ENCODE measurements around the gene DCAF5.
"Not testable (repeated sequence)": the region's sequence is repeated elsewhere in the genome, so short reads cannot be mapped to it uniquely, and the experiment has no call there.

The DCAF5 gene

DNA sequence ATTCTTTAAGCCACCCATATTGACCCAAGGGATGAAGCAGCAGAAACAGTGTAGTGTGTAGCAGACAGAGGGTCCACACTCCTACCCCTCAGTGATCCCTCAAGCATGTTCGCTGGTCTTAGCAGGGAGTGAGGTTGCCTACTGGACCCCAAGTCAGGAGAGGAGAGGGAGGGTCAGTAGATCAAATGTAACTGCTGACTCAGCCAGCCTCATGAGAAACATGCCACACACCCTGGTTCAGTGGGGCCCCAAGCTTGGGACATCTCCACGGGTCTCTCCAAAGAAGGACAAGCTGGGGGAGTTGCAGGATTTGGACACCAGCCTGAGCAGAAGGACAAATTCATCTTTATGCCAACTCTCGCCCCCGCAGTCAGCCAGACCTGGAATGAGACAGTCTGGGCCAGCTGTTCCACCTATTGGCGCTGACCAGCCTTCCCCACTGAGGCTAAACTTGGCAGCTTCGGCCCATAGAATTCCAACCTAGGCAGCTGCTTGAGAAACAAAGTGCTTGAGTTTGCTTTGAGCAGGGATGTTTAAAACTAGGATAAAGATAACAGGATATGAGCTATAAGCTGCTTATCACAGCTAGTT, 107.9 kb downstream of the DCAF5 start:
- DNase-seq (ENCODE audit: insufficient read length, low spot score) (no peak), FAIRE-seq (peak; percentile 85)

- no peak for FAIRE-seq
These were observed 108.6 kb downstream of the DCAF5 start for GRCh38 chr14:69044296-69044695.

DNA sequence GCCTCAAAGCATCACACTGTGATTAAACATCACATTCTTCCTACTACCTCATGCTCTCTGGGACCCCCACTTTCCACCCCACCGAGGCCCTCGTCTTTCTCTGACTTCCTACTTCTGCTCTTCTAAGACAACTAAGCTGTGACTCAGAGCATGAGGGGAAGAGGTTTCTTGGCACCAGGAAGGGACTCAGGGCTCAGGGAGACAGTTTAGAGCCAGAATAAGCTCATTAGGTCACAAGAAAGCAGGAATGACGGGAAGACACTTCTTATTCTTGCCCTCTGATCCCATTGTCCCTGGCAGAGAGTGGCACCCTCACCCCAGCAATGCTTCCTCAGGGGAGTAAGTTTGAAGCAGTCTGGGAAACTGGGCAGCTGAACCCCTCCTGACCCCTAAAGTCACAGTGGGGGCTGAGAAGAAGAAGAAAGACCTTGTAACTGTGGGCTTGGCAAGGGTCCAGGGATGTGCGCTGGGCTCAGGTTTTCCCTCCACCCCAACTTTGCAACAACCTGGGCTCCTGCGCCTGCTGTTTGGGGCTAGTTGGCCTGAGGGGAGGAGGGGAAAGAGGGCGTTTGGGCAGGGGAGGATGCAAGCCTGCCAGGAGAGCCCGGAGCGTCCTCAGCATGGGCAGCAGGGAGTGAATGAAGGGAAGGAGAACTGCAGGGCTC, 109.2 kb downstream of the DCAF5 start:
- peak; percentile 60 for DNase-seq (ENCODE audit: insufficient read length, low spot score)
- no peak for FAIRE-seq

More at GRCh38 chr14:69044296-69044695, 108.6 kb downstream of the DCAF5 start:
- DNase-seq (ENCODE audit: insufficient read length, low spot score), result no peak

GRCh38 chr14:69042787-69043444, 110.0 kb downstream of the DCAF5 start:
- no peak for FAIRE-seq
- no peak for DNase-seq (ENCODE audit: insufficient read length, low spot score)

GRCh38 chr14:69042299-69042698, 110.6 kb downstream of the DCAF5 start:
- FAIRE-seq (no peak), DNase-seq (ENCODE audit: insufficient read length, low spot score) (no peak)

- no peak for DNase-seq (ENCODE audit: insufficient read length, low spot score)
These were observed 111.1 kb downstream of the DCAF5 start for GRCh38 chr14:69041783-69042182.

DNA sequence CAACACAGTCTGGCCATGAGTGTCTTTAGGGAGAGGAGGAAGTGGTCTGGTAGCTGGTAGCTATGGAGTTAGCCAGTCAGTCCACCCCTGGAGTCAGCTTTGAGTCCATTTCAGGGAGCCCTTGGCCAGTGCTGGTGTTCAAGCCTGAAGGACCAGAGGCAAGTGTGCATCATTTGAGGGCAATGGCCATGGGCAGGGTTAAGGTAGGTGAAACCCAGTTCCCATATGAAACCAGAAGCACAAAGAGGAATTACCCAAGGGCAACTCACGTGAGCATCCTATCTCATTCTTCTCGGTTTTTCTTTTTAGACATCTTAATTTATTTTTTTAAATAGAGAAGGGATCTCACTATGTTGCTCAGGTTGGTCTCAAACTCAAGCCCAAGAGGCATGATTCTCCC, 112.6 kb downstream of the DCAF5 start:
- no peak for DNase-seq (ENCODE audit: insufficient read length, low spot score)
- FAIRE-seq, result no peak

More at GRCh38 chr14:69041783-69042182, 111.1 kb downstream of the DCAF5 start:
- no peak for FAIRE-seq

GRCh38 chr14:69039288-69039628, 113.7 kb downstream of the DCAF5 start:
- FAIRE-seq (peak; percentile 97), DNase-seq (ENCODE audit: insufficient read length, low spot score) (peak; percentile 94)

DNA sequence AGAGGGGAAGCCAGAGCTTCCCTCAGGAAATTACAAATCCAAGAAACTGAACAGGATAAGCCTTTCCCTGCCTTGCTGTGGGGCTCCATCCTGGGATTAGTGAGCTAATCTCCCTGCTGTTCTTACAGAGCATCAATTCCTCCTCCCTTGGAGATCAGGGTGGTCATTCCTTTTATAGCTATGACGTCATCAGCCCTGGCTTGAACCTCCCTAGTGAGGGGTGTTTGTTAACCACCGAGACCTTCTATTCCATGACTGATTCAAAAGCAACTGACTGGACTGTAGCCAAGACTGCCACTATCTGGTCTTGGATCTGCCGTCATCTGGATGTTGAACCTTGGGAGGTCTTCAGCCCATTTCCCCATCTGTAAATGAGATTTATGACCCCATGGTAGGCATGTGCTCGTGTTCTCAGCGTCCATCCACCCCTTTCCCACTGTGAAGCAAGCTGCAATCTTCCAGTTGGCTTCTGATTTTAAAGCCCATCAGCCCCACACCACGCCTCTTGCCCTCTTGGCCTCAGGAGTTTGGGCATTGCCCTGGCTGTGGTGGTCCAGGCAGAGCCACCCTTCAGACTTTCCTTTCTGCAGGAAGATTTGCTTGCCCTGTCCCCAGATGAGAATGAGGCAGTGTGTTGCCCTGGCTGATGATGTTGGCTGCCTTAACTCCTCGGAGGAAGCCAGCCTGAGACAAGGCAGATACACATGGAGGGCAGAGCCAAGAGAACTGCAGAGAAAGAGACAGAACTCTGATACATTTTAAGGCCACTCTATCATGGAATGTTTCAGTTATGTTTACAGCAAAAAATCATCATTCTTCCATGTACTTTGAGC, 114.2 kb downstream of the DCAF5 start:
- DNase-seq (ENCODE audit: insufficient read length, low spot score) (peak; percentile 96), FAIRE-seq (no peak)

GRCh38 chr14:69037790-69038454, 115.0 kb downstream of the DCAF5 start:
- peak; percentile 97 for FAIRE-seq

DNA sequence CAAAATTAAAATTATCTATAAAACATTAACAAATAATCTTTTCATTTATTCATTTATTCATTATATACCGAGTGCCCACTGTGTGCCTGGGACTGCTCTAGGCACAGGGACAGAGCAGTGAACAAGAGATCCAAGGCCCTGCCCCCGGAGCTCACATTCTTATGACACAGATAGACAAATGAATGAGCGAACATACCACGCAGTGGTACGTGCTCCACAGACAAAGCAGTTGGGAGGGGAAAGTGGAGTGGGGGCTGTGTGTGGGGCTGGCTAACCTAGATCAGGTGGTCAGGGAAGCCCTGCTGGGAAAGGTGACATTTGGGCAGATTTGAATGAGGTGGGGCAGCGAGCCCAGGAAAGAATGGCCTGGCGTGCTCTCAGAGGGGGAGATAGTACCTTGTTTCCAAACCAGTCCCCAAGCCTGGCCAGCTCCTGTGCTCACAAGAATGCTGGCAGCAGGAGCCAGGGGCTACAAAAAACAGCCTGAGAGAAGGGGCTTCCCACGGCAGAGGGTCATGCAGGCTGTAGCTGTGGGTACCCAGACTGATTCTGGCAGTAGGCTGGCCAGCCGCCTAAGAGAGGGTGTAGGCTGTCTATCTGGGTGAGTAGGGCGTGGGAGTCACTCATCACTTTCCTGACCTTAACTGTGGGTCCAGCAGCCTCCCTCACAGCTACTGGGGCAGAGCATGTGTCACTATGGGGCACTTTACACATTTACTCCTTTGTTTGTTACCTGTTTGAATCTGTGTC, 116.0 kb downstream of the DCAF5 start:
- FAIRE-seq (no peak), DNase-seq (ENCODE audit: insufficient read length, low spot score) (no peak)

More at GRCh38 chr14:69037790-69038454, 115.0 kb downstream of the DCAF5 start:
- DNase-seq (ENCODE audit: insufficient read length, low spot score), result peak; percentile 73

DNA sequence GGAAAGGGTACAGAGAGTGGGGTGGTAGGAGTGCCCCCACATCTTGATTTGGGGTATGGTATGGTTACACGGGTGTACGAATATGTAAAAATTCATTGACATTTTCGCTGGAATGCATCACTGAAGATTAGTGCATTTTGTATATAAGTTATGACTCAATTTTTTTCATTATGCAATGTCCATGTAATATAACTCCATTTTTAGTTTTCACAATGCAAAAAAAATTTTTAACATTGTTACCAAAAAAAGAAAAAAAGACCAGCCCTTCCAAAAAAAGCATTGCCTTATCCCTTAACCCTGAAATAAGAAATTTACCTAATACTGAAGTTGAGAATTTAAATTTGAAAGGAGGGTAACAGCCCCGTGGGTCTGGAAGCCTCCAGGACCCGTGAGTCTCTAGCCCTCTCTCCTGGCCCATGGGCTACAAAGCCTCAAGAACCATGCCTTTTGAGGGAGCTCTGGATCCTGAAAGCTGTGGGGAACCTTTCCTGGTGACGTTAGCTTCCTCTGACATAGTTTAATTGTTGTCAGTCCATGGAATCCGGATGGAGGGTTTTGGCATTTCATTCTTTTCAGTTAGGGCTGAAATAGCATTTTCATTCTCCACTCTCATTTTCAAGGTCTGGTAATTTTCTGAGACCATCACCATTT, 118.2 kb downstream of the DCAF5 start:
- DNase-seq (ENCODE audit: insufficient read length, low spot score) (no peak), FAIRE-seq (peak; percentile 71)

DNA sequence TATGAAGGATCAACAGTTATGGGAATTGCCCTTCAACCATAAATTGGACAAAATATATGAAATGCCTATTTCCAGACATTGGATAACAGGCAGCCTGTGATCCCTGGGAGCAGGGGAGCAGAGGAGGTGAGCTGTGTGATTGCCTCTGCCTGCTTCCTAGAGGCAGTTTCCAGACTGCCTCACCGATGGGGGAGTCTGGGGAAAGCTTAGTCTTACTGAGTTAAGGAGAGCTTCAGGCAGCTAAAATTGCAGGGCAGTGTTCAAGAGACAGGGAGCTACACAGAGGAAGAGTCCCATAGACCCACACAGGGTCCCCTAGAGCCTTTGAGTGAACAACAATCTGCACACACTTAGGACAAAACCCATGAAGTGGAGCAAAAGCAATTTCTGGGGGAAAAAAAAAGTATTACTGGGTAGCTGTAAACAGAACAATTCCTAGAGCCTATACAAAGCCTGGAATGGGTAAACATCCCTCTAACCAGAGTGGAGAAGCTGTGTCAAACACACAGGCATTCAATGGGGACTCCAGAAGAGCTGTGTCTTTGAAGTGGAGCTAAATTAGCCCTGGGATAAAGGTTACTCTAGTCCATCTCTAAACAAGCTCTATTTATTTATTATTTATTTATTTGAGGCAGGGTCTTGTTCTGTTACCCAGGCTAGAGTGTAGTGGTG, 125.5 kb downstream of the DCAF5 start:
- FAIRE-seq, result no peak

DNA sequence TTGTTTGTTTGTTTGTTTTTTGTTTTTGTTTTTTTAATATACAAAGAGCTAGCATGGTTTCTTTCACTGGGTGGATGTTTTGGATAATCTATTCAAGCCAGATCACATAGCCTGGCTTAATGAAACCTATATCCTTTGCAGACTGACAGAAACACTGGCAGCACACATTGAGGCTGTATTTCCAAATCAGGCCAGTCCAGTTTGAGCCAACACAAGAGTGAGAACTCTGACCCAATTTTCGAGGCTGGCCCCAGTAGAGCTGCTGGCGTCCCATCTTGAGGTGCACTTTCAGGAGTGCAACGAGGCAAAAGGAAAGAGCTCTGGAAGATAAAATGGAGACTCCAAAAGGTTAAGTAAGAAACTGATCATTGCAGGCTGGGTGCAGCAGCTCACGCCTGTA, 129.9 kb downstream of the DCAF5 start:
- DNase-seq (ENCODE audit: insufficient read length, low spot score), result no peak
- no peak for FAIRE-seq

More for the DNA sequence above, 125.5 kb downstream of the DCAF5 start:
- DNase-seq (ENCODE audit: insufficient read length, low spot score), result no peak

GRCh38 chr14:69022093-69022492, 130.8 kb downstream of the DCAF5 start:
- DNase-seq (ENCODE audit: insufficient read length, low spot score), result not testable (repeated sequence)

DNA sequence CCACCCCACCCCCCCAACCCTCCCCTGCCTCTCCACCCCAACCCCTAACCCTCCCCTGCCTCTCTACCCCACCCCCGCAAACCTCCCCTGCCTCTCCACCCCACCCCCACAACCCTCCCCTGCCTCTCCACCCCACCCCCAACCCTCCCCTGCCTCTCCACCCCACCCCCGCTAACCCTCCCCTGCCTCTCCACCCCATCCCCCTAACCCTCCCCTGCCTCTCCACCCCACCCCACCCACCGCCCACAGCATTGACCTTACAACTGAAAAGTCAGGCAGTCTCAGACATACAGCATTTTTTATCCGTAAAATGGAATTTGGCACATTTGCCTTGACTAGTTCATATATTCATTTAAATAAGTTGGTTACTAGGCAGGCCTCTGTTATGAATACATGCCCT, 135.2 kb downstream of the DCAF5 start:
- peak; percentile 44 for FAIRE-seq
- no peak for DNase-seq (ENCODE audit: insufficient read length, low spot score)

More at GRCh38 chr14:69022093-69022492, 130.8 kb downstream of the DCAF5 start:
- FAIRE-seq, result not testable (repeated sequence)

DNA sequence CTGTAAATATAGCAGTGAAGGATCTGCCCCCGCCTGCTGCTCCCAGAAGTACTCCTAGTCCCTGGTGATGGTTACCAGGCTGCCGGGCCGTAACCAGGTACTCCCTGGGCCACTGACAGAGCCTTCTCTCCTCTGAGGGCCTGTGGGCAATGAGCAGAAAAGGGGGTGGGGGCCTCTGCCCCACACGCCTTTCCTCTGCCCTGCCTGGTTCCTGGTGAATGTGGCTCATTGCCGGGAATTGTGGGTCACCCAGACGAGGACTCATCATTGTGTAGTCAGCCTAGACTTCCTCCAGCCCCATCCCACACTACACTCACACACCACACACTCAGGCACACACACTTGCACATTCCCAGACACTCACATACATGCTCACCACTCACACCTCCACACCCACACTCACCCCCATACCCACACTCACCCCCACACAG, 138.1 kb downstream of the DCAF5 start:
- peak; percentile 99 for FAIRE-seq

GRCh38 chr14:69013943-69014782, 138.8 kb downstream of the DCAF5 start:
- FAIRE-seq (peak; percentile 97), DNase-seq (ENCODE audit: insufficient read length, low spot score) (peak; percentile 80)

More for the DNA sequence above, 138.1 kb downstream of the DCAF5 start:
- no peak for DNase-seq (ENCODE audit: insufficient read length, low spot score)
